GM19099 (cell line): Measurements from ENCODE around the gene CCDC61.

Experiments used
- POLR2A ChIP-seq: IDR thresholded peaks from 3 replicates; pipeline ENCODE4 v1.6.1; 2011; ENCODE audit warnings: low read depth; ENCODE audit not compliant: insufficient read length; ENCODE audit errors: extremely low read depth

Gene CCDC61

DNA sequence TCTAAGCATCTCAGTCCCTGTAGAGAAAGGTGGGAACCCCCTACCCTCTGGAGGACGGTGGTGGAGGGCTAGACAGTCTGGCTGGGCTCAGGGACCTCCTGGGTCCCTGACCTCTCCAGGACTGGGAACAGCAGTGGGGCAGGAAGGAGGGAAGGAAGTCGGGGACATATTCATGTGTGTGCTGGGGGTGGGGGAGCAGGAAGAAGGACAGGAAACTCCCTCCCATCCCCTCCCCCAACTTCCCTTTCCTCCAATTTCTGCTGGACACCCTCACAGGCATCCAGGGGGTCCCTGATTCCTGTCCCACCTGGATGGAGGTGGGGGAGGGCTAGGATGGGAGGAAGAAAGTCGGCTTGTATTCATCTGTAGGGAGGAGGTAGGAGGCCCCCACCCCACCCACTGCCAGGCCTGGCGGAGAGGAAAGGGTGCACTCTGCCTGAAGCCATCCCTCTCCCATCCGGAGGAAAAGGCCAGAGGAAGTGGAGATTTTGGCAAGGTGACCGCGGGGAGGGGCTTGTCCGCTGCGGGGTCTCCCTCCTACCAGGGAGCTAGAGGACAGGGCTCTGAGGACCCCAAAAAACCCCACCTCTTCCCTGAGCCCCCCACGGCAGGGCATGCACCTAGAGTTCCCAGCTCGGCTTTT is 23.9 kb upstream of the CCDC61 start:
- no peak for TF ChIP-seq POLR2A

DNA sequence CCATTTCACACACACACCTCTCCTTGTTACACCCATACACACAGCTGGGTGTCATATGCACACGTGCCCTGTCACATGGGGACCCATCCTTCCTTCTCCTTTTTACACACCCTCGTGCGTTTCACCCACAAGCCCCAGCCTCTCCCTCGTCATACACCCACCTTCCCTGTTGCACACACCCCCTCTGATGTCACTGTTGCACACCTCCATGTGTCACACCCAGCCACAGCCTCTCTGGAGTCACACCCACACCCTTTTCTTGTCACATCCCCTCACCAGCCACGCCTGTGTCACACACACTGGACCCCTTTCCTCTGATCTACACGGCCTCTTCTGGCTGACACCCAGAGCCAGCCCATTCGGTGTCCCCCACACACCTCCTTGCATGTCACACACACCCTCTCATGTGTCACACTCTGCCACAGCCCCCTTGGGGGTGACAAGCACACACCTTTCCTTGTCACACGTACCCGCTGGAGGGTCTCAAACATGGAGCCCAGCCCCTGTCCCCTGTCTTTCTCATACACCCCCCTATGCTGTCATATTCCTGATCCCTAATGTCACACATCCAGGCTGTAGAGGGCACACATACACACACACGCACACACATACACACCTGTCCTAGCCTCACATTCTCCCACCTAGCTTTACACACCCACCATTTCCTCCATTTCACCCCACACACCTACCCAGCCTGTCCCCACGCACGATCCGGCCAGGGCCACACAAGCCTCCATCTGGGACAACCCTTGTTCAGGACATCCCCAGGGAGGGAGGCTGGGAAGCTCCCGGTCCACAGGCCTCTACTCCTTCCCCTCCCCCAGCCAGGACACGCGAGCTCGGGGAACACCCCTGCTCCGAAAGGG is 23.0 kb upstream of the CCDC61 start:
- TF ChIP-seq POLR2A = no peak

DNA sequence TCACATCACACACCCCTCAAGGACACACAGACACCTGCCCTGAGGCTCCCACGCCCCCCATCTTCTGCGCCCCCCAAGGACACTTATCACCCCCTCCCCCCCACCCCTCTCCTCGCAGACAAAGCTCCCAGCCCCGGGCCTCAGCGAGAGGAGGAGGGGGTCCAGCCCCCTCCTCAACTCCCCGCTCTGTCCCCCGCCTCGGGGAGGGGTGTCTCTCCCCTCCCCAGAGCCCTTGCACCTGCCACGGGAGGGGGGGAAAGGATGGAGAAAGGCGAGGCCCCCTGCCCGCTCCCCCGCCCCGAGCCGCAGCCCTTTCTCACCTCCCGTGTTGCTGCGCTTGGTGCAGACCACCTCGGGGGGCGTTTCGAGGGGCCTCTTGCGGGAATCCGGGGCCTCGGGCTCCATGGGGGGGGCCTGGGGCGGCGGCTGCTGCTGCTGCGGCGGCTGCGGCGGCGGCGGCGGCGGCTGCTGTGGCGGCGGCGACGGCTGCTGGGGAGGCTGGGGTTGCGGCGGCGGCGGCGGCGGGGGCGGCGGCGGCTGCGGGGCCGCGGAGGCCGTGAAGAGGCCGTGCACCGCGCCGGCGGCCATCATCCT is 22.2 kb upstream of the CCDC61 start:
- no peak for TF ChIP-seq POLR2A

DNA sequence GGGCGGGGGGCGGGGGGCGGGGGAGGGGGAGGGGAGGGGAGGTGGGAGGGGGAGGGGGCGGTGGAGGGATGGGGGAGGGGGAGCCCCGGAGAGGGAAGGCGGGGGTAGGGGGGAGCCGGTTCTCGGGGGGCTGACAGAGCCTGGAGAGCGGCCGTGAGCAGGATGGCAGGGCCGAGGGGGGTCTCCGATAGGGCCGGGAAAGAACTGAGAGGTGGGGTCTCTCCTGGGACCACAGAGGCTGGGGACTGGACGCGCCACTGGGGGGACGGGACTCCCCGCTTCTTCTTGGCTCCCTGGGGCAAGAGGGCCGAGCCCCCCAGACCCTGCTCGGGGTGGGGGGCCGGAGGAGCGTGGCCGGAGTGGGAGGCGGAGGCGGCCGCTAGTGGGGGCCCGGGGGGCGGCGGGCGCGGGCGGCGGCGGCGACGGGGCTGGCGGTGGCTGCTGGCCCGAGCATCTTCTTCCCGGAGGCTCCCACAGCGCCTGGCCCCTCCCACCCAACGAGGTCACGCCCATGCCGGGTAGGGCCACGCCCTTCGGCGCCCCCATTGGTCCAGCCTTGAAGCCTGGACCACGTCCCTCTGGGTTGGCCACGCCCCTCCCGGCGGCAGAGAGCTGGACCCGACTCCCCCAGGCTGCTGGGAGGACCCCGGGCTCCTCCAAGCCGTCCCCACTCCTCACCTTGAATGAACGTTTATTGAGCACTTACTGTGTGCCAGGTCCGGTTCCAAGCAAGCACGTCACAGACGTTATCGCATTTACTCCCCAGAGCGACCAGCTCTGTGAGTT is 21.5 kb upstream of the CCDC61 start, which contains the start of gene NOVA2:
Gene NOVA2 (minus strand): TSS at position 313 of the 786 bp plus-strand sequence. CDS start 514 bp downstream, outside the sequence.
- no peak for TF ChIP-seq POLR2A

DNA sequence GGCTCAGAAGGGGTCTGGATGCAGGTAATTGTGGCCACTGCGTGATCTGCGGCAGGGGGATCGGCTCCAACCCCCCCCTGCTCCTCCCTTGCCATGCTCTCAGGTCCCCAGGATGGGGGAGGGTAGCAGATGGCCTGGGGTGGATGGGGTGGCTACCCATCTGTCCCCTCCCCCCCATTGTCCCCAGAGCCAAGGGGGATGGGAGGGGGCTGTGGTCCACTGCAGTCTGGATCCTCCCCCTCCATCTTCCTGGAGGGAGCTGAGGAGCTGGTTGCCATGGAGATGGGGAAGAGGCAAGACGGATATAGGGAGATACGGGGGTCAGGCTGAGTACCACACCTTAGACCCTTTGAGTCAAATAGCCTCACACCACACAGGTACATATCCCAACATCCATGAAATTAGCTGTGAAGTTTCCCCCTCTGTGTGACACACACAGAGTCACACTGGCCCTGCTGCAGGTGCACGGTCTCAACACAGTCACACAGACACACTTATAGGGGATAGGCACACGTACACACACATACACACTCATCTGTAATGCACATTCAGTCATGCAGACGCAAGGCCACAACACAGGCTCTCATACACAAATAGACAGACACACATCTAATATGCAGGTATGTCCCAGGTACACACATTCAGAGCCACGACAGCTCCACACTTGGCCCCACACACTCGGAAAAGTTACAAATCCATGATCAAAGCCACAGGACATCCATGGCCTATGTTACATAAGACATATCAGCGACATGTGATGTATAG is 19.8 kb upstream of the CCDC61 start:
- TF ChIP-seq POLR2A = no peak

DNA sequence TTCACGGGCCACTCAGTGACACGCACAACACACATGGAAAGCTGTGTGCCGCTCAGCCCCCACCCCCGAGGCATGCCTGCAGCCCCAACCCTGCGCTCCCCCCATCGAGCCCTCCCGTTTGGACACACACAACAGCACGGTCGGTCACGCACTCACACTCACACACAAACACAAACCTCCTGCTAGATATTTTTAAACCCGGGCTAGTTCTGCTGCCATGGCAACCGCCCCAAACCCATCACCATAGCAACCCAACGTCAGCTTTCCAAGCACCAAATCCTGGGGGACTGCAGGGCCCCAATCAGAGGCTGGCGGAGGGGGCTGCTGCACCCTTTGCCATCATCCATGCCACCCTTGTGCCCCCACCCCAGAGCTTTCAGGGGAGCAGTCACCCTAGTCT is 19.1 kb upstream of the CCDC61 start:
- TF ChIP-seq POLR2A = no peak

DNA sequence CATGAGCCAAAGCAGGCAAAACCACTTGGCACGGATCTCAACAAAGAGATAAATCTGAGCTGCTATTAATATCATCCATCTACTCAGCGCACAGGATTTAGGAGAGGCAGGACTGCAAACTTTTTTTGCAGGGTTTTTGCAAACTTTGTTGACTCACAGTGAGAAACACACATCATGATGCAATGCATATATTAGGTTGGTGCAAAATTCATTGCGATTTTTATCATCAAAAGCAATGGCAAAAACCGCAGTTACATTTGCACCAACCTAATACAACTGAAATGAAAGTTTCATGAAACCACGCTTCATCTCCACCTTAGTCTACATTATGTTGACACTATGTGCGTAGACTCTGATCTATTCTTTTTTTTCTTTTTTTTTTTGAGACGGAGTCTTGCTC is 17.1 kb upstream of the CCDC61 start:
- no peak for TF ChIP-seq POLR2A

DNA sequence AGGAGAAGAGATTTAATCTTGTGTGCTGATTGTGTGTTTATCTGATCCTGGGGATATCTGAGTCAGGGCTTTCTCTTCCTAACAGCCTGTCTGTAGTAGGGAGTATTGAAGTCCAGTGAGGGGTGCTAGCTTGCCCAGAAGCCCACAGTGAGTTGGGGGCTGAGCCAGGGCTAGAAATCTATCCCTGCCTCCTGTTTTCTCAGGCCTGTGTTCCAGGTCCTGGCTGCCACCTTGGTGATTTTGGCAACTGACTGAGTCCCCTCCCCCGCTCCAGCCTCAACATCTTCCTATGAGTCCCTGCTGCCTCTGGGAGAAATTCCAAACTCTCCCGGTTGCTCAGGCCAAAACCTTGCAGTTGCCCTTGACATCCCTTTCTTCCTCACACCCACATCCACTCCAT is 13.9 kb upstream of the CCDC61 start:
- no peak for TF ChIP-seq POLR2A

DNA sequence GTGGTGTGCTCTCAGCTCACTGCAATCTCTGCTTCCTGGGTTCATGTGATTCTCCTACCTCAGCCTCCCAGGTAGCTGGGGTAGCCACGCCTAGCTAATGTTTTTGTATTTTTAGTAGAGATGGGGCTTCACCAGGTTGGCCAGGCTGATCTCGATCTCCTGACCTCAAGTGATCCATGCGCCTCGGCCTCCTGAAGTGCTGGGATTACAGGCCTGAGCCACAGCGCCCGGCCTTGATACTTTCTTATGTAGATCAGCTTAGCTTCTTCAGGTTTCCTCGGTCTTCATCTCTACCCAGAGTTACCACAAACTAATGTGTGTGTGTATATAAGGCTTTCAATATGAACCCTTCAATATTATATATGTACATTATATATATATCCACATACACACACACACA is 9.9 kb upstream of the CCDC61 start:
- TF ChIP-seq POLR2A = no peak

DNA sequence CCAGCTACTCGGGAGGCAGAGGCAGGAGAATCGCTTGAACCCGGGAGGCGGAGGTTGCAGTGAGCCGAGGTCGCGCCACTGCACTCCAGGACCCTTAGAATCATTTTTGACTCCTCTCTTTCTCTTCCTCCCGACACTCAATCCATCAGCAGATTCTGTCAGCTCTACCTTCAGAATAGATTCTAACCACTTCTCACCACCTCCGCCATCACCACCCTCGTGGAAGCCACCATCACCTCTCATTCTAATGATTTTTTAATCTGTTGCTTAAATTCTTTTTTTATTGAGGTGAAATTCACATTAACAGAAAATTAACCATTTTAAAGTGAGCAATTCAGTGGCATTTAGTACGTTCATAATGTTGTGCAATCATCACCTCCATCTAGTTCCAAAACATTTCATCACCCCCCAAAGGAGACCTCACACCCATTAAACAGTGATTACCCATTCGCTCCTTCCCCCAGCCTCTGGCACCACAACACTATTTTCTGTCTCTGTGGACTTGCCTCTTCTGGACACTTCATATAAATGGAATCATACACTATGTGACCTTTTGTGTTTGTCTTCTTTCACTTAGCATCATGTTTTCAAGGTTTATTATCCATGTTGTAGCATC is 5.0 kb upstream of the CCDC61 start:
- TF ChIP-seq POLR2A = no peak

DNA sequence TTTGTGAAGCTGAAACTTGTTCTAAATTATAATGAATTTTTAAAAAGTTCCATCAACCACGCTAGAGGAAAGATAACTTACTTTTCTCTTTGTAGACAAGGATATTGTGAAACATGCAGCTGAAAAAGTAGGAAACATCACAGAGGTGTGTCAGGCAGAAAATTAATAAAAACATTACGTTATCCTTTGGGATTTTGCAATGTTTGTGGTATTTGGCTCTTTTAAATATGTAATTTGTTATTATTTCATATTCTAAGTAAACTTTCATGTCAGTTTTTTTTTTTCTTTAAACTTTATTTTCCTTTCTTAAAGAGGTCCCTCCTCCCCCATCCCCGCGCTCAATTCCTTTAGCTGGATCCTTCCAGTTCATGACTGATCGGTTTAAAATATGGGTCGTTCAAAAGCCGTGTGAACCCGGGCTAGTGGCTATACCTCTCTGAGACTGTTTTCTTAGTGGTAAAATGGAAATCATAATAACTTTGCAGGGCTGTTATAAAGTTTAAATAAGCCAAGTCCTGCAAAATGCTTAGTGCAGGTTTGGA is 740 bp upstream of the CCDC61 start:
- TF ChIP-seq POLR2A = no peak

DNA sequence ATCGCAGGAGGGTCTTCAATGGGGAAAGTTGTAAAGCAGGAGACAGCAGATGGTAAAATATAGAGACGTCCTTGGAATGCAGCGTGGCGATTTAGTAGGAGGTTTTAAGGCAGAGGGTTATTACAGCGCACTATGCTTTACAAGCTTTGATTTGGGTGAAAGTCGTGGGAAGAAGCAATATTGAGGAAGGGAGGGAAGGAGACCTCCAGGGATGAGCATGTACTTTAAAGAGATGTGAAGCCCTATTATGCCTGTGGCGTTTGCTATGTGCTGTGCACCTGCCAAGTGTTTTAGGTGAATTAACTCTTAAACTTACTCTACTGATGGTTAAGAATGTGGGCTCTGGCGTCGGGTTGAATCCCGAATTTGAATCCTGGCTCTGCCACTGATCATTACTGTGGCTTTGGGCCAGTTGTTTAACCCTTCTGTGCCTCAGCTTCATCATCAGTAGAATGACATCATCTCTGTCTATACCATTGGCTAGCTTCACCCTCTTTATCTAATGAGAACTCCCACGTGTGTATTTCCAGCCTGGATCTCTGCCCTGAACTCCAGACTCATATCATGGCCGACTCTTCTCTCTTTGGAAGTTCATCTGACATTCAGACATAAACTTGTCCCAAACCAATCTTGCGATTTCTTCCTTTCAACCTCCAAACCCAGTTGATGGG is 583 bp downstream of the CCDC61 start:
- TF ChIP-seq POLR2A = no peak

DNA sequence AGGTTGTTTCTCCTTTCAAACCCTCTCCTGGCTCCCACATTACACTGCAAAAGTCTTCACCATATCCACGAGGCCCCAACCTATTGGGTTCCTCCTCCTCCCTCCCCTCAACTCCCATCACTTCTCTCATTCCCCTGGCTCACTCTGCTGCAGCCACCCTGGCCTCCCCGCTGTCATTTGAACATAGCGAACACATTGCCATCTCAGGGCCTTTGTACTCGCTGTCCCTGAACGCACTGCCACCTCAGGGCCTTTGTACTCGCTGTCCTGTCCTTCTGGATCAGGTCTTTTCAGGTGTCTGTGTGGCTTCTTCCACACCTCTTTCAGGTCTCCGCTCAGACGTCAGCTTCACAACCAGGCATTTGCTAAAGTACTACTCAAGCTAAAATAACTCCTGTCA is 1.7 kb downstream of the CCDC61 start:
- TF ChIP-seq POLR2A = no peak

DNA sequence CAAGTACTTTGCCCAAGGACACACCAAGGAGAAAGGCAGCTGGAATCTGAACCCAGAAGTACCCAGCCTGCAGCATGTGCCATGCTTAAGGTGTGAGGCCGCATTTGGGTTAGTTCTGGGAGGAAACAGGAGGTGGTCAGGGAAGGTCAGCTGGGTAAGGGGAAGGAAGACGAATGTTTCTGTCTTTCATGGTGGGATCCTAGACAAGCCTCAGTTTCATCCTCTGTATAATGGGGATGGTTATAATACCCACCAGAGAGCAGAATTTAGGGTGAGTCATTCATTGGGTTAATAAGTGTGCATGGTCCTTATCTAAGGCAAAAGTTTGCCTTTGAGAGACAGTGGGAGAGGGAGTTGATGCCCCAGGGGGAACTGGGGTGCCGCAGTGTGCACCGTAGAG is 3.6 kb downstream of the CCDC61 start:
- TF ChIP-seq POLR2A = no peak

DNA sequence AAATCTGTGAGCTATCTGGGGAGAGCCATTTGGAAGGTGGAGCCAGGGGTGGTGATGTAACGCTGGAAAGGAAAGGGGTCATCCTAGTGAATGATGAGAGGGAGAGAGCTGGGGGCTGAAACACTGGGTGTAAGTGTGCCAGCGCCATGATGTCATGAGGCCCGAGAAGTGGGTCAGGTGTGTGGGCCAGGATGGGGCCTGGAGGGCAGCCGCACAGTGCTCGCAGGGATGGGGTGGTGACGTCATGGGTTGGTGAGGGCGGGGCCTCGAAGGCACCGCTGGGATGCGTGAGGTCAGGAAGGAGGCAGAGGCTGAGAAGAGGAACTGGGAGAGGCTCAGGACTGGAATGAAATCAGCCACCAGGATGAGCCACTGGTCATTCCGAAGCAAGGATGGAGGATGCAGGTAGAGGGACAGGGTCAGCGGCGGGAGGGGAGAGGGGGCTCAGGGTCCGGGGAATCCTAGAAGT is 4.4 kb downstream of the CCDC61 start:
- no peak for TF ChIP-seq POLR2A
